ENCODE data around the gene PSMC2. TPM values are rescaled to one million over a fixed set of nuclear protein-coding genes. Genes with fewer than 3 reads are reported as not detected.
A peak's percentile ranks its signal among the peaks of the same experiment; 100 is the strongest.

Gene PSMC2
- total and polyA plus RNA-seq, 10 of the 15 experiments (the other 5 are each of a cell fraction or from before 2014, with no cell fraction given), result 117 to 347 (median 220) TPM

DNA sequence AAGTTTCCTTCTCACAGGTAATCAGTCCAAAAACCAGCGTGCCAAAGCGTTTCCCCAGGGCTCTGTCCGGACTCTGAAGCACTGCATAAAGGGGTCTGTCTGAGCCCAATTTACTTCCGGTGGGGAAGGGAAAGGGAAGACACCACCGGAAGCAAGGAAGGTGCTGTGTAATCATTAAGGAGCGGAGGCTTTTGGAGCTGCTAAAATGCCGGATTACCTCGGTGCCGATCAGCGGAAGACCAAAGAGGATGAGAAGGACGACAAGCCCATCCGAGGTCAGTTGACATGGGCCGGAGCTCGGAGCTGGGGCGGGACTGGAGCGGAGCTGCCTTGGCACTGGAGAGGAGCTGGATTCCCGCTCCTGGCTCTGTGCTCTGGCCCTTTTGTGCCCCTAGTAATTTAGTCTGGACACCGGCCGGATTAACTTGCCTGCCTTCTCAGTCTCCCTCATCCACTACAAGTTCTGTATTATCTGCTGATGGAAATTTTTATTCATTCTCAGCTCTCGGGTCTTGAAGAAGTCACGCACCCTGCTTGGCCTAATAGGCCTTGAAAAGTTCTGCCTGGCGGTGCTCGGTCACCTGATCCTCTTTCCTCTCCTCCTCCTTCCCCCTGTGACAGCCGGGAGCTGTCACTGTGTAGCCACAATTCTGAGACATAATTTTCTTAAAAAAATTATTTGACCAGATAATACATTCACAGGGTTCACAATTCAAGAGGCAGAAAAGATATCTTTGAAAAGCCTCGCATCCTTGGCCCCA is at the start of gene PSMC2 (continued):
- TF ChIP-seq, protein P1, sequence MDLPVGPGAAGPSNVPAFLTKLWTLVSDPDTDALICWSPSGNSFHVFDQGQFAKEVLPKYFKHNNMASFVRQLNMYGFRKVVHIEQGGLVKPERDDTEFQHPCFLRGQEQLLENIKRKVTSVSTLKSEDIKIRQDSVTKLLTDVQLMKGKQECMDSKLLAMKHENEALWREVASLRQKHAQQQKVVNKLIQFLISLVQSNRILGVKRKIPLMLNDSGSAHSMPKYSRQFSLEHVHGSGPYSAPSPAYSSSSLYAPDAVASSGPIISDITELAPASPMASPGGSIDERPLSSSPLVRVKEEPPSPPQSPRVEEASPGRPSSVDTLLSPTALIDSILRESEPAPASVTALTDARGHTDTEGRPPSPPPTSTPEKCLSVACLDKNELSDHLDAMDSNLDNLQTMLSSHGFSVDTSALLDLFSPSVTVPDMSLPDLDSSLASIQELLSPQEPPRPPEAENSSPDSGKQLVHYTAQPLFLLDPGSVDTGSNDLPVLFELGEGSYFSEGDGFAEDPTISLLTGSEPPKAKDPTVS (IDR thresholded peaks at IDR 0.05; ENCODE audit: low read depth, low read length), result no peak
- TF ChIP-seq, protein P2, sequence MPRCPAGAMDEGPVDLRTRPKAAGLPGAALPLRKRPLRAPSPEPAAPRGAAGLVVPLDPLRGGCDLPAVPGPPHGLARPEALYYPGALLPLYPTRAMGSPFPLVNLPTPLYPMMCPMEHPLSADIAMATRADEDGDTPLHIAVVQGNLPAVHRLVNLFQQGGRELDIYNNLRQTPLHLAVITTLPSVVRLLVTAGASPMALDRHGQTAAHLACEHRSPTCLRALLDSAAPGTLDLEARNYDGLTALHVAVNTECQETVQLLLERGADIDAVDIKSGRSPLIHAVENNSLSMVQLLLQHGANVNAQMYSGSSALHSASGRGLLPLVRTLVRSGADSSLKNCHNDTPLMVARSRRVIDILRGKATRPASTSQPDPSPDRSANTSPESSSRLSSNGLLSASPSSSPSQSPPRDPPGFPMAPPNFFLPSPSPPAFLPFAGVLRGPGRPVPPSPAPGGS (IDR thresholded peaks at IDR 0.05; ENCODE audit: borderline replicate concordance, insufficient read depth, low read depth, low read length, poor library complexity, severe bottlenecking), result no peak
- TF ChIP-seq POU2F2 (IDR thresholded peaks at IDR 0.05; ENCODE audit: borderline replicate concordance, low read depth, low read length), result peak; percentile 84; the same call in 2 of the 3 replicates
- TF ChIP-seq, protein P3, sequence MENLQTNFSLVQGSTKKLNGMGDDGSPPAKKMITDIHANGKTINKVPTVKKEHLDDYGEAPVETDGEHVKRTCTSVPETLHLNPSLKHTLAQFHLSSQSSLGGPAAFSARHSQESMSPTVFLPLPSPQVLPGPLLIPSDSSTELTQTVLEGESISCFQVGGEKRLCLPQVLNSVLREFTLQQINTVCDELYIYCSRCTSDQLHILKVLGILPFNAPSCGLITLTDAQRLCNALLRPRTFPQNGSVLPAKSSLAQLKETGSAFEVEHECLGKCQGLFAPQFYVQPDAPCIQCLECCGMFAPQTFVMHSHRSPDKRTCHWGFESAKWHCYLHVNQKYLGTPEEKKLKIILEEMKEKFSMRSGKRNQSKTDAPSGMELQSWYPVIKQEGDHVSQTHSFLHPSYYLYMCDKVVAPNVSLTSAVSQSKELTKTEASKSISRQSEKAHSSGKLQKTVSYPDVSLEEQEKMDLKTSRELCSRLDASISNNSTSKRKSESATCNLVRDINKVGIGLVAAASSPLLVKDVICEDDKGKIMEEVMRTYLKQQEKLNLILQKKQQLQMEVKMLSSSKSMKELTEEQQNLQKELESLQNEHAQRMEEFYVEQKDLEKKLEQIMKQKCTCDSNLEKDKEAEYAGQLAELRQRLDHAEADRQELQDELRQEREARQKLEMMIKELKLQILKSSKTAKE (IDR thresholded peaks at IDR 0.05; ENCODE audit: low read depth, poor library complexity, severe bottlenecking), result peak; percentile 52
- 0 out of 2 replicates have a peak, but pooled peaks have one; percentile 49 for TF ChIP-seq ZNF207 (IDR thresholded peaks at IDR 0.05; ENCODE audit: borderline replicate concordance)
- TF ChIP-seq GABPA (IDR thresholded peaks at IDR 0.05; ENCODE audit: low read depth), result peak; percentile 99
- TF ChIP-seq BACH1 (IDR thresholded peaks at IDR 0.05; ENCODE audit: borderline replicate concordance), result peak; percentile 42; the same call in 1 of the 2 replicates
- TF ChIP-seq, protein P4, sequence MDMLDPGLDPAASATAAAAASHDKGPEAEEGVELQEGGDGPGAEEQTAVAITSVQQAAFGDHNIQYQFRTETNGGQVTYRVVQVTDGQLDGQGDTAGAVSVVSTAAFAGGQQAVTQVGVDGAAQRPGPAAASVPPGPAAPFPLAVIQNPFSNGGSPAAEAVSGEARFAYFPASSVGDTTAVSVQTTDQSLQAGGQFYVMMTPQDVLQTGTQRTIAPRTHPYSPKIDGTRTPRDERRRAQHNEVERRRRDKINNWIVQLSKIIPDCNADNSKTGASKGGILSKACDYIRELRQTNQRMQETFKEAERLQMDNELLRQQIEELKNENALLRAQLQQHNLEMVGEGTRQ (IDR thresholded peaks at IDR 0.05; ENCODE audit: borderline replicate concordance, low read depth, low read length), result peak; percentile 50; the same call in 1 of the 2 replicates
- no peak for TF ChIP-seq ZSCAN29 (IDR thresholded peaks at IDR 0.05)
- TF ChIP-seq CEBPB (IDR thresholded peaks at IDR 0.05; ENCODE audit: borderline replicate concordance in 1 of 2, low read depth in 2 of 2, low read length in 2 of 2), result no peak
- peak in 1 of 2 experiments; percentile 67; a peak in 1 of 4 replicates for TF ChIP-seq SRF (IDR thresholded peaks at IDR 0.05; ENCODE audit: low read depth in 2 of 2, low read length in 2 of 2)
- TF ChIP-seq YY1 (IDR thresholded peaks at IDR 0.05; ENCODE audit: low read depth, low read length), result peak; percentile 75
- no peak for TF ChIP-seq IRF4 (IDR thresholded peaks at IDR 0.05; ENCODE audit: low read depth, low read length)
- TF ChIP-seq, protein P5, sequence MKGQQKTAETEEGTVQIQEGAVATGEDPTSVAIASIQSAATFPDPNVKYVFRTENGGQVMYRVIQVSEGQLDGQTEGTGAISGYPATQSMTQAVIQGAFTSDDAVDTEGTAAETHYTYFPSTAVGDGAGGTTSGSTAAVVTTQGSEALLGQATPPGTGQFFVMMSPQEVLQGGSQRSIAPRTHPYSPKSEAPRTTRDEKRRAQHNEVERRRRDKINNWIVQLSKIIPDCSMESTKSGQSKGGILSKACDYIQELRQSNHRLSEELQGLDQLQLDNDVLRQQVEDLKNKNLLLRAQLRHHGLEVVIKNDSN (IDR thresholded peaks at IDR 0.05; ENCODE audit: borderline replicate concordance, extremely low read length, insufficient read depth, low read depth, low read length), result peak; percentile 38
- TF ChIP-seq, protein P6, sequence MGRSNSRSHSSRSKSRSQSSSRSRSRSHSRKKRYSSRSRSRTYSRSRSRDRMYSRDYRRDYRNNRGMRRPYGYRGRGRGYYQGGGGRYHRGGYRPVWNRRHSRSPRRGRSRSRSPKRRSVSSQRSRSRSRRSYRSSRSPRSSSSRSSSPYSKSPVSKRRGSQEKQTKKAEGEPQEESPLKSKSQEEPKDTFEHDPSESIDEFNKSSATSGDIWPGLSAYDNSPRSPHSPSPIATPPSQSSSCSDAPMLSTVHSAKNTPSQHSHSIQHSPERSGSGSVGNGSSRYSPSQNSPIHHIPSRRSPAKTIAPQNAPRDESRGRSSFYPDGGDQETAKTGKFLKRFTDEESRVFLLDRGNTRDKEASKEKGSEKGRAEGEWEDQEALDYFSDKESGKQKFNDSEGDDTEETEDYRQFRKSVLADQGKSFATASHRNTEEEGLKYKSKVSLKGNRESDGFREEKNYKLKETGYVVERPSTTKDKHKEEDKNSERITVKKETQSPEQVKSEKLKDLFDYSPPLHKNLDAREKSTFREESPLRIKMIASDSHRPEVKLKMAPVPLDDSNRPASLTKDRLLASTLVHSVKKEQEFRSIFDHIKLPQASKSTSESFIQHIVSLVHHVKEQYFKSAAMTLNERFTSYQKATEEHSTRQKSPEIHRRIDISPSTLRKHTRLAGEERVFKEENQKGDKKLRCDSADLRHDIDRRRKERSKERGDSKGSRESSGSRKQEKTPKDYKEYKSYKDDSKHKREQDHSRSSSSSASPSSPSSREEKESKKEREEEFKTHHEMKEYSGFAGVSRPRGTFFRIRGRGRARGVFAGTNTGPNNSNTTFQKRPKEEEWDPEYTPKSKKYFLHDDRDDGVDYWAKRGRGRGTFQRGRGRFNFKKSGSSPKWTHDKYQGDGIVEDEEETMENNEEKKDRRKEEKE (IDR thresholded peaks at IDR 0.05), result no peak
- TF ChIP-seq SIN3A (IDR thresholded peaks at IDR 0.05; ENCODE audit: low read depth, low read length), result peak; percentile 89; the same call in 1 of the 2 replicates
